ENCODE measurements around the gene CPN2. TPM values are rescaled to one million over a fixed set of nuclear protein-coding genes. Genes with fewer than 3 reads are reported as not detected.
A peak's percentile ranks its signal among the peaks of the same experiment; 100 is the strongest.

CPN2 gene
- total and polyA plus RNA-seq, 4 donors: 20.4 to 196 (median 128) TPM

DNA sequence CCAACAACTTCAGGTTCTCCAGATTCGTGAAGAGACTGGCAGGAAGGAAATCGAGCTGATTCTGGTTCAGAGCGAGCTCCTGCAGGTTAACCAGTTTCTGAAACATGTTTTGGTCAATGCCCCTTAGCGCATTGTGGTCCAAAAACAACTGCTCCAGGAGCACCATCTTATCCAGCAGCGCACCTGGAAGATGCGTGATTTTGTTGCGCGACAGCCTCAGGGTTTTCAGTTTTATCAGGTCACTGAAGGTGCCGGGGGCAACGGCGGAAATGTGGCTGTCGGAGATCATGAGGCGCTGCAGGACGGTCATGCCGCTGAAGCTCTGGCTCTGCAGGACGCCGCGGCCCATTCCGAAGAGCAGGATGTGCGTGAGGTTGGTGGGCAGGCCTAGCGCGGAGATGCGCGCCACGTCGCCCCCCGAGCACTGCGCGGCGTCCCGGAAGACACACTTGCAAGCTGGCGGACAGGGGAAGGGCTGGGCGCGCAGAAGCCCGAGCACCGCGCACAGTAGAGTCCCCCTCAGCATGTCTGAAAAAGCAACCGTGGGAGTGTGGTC lies 46.7 kb upstream of the CPN2 start:
- WGBS: 41% methylated on average over 38 of the region's 38 CpGs
- Histone ChIP-seq H3K9me3 (ENCODE audit: control insufficient read depth in 4 of 4, low read length in 3 of 4) (no peaks in the 10 kb centered on the region), H3K27me3 (ENCODE audit: control insufficient read depth in 4 of 4, insufficient read depth in 4 of 4, low read length in 3 of 4) (no peaks in the 10 kb centered on the region), H3K4me3 (ENCODE audit: low read depth in 1 of 3, low read length in 3 of 3) (peak overlapping the region in 1 of 3 donors; percentile 2), H3K27ac (ENCODE audit: low read depth in 1 of 2, low read length in 2 of 2) (no peak overlapping the region), H3K4me1 (ENCODE audit: control insufficient read depth in 4 of 4, insufficient read depth in 4 of 4, low read length in 3 of 4) (peaks cover 3 to 34% (median 18%) of the 10 kb centered on the region in 4 donors), H3K9ac (ENCODE audit: low read depth in 1 of 2, low read length in 2 of 2) (no peak overlapping the region), H3K36me3 (ENCODE audit: control insufficient read depth in 4 of 4, insufficient read depth in 3 of 4, low read depth in 1 of 4, low read length in 3 of 4) (no peaks in the 10 kb centered on the region)
- TF ChIP-seq, protein P1, sequence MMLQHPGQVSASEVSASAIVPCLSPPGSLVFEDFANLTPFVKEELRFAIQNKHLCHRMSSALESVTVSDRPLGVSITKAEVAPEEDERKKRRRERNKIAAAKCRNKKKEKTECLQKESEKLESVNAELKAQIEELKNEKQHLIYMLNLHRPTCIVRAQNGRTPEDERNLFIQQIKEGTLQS (IDR thresholded peaks at IDR 0.05): no peak
- TF ChIP-seq HNF4G (IDR thresholded peaks at IDR 0.05) (no peak), JUND (IDR thresholded peaks at IDR 0.05) (no peak), TAF1 (conservative IDR thresholded peaks at IDR 0.05) (no peak), RXRA (IDR thresholded peaks at IDR 0.05) (no peak), NR2F2 (IDR thresholded peaks at IDR 0.05) (no peak), RAD21 (IDR thresholded peaks at IDR 0.05) (no peak), GABPA (IDR thresholded peaks at IDR 0.05 in 1 of 2, conservative IDR thresholded peaks at IDR 0.05 in 1 of 2) (no peak), FOXA2 (IDR thresholded peaks at IDR 0.05) (no peak)
- TF ChIP-seq, protein P2, sequence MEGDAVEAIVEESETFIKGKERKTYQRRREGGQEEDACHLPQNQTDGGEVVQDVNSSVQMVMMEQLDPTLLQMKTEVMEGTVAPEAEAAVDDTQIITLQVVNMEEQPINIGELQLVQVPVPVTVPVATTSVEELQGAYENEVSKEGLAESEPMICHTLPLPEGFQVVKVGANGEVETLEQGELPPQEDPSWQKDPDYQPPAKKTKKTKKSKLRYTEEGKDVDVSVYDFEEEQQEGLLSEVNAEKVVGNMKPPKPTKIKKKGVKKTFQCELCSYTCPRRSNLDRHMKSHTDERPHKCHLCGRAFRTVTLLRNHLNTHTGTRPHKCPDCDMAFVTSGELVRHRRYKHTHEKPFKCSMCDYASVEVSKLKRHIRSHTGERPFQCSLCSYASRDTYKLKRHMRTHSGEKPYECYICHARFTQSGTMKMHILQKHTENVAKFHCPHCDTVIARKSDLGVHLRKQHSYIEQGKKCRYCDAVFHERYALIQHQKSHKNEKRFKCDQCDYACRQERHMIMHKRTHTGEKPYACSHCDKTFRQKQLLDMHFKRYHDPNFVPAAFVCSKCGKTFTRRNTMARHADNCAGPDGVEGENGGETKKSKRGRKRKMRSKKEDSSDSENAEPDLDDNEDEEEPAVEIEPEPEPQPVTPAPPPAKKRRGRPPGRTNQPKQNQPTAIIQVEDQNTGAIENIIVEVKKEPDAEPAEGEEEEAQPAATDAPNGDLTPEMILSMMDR (IDR thresholded peaks at IDR 0.05; ENCODE audit: low read depth, low read length, missing input control): no peak
- TF ChIP-seq, protein P3, sequence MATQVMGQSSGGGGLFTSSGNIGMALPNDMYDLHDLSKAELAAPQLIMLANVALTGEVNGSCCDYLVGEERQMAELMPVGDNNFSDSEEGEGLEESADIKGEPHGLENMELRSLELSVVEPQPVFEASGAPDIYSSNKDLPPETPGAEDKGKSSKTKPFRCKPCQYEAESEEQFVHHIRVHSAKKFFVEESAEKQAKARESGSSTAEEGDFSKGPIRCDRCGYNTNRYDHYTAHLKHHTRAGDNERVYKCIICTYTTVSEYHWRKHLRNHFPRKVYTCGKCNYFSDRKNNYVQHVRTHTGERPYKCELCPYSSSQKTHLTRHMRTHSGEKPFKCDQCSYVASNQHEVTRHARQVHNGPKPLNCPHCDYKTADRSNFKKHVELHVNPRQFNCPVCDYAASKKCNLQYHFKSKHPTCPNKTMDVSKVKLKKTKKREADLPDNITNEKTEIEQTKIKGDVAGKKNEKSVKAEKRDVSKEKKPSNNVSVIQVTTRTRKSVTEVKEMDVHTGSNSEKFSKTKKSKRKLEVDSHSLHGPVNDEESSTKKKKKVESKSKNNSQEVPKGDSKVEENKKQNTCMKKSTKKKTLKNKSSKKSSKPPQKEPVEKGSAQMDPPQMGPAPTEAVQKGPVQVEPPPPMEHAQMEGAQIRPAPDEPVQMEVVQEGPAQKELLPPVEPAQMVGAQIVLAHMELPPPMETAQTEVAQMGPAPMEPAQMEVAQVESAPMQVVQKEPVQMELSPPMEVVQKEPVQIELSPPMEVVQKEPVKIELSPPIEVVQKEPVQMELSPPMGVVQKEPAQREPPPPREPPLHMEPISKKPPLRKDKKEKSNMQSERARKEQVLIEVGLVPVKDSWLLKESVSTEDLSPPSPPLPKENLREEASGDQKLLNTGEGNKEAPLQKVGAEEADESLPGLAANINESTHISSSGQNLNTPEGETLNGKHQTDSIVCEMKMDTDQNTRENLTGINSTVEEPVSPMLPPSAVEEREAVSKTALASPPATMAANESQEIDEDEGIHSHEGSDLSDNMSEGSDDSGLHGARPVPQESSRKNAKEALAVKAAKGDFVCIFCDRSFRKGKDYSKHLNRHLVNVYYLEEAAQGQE (IDR thresholded peaks at IDR 0.05): no peak
- DNase-seq (ENCODE audit: low spot score): no peak

DNA sequence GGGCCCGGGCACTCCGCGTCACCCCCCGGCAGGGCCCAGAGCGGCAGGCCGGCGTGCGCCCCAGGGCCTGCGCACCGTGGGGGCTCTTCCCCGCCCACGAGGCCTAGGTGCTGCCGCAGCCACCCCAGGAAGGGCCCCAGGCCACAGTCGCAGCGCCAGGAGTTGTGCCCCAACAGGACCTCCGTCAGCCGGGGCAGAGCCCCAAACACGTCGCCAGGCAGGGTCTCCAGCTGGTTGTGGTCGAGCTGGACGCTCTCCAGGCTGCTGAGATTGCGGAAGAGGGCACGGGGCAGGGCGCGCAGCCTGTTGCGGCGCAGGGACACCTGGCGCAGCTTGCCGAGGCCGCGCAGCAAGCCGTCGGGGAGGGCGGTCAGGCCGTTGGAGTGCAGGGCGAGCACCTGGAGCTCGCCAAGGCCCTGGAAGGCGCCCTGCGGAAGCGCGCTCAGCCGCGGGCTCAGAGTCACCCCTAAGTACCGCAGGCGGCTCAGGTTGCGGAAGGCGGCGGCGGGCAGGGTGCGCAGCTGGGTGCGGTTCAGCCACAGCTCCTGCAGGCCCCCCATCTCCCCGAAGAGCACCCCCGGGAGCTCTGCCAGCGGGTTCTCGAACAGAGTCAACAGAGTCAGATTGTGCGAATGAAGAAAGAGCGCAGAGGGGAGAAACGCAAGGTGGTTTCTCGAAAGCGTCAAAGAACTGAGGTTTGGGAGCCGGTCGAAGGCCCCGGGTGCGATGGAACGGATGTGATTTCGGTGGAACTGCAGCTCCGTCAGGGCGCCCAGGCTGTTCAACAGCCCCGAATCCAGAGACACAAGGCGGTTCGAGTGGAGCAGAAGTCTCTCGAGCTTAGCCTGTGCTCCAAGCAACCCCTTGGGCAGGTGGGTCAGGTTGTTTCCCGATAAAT lies 46.0 kb upstream of the CPN2 start:
- Histone ChIP-seq H3K9me3 (ENCODE audit: control insufficient read depth in 4 of 4, low read length in 3 of 4) (no peaks in the 10 kb centered on the region), H3K27me3 (ENCODE audit: control insufficient read depth in 4 of 4, insufficient read depth in 4 of 4, low read length in 3 of 4) (no peaks in the 10 kb centered on the region), H3K27ac (ENCODE audit: low read depth in 1 of 2, low read length in 2 of 2) (peak overlapping the region; percentile 73 to 88), H3K36me3 (ENCODE audit: control insufficient read depth in 4 of 4, insufficient read depth in 3 of 4, low read depth in 1 of 4, low read length in 3 of 4) (no peaks in the 10 kb centered on the region), H3K9ac (ENCODE audit: low read depth in 1 of 2, low read length in 2 of 2) (no peak overlapping the region), H3K4me1 (ENCODE audit: control insufficient read depth in 4 of 4, insufficient read depth in 4 of 4, low read length in 3 of 4) (peaks cover 3 to 34% (median 18%) of the 10 kb centered on the region in 4 donors), H3K4me3 (ENCODE audit: low read depth in 1 of 3, low read length in 3 of 3) (peak overlapping the region in 1 of 3 donors; percentile 36)
- 51% methylated on average over 73 of the region's 73 CpGs for WGBS
- no peak for DNase-seq (ENCODE audit: low spot score)
- TF ChIP-seq GABPA (IDR thresholded peaks at IDR 0.05 in 1 of 2, conservative IDR thresholded peaks at IDR 0.05 in 1 of 2) (no peak), FOXA2 (IDR thresholded peaks at IDR 0.05) (no peak), NR2F2 (IDR thresholded peaks at IDR 0.05) (no peak), FOXA1 (IDR thresholded peaks at IDR 0.05) (no peak), RXRA (IDR thresholded peaks at IDR 0.05) (no peak)
- TF ChIP-seq, protein P4, sequence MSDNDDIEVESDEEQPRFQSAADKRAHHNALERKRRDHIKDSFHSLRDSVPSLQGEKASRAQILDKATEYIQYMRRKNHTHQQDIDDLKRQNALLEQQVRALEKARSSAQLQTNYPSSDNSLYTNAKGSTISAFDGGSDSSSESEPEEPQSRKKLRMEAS (IDR thresholded peaks at IDR 0.05): no peak
- TF ChIP-seq, protein P2 (IDR thresholded peaks at IDR 0.05; ENCODE audit: low read depth, low read length, missing input control): no peak

Data from liver (tissue), 9 donors.